Caco-2 (cell line): ENCODE results near the gene TAF15. TPM values are rescaled to one million over a fixed set of nuclear protein-coding genes. Genes with fewer than 3 reads are reported as not detected.

Experiments
- BruUV-seq: library from RNA; stranded (reverse); fragments of 400-500 nt; replicated peaks from 2 replicates; lab custom pipeline; 2021; lab: Mats Ljungman, UMichigan
- CTCF ChIA-PET: fragments of 300-600 bp; sonication (Branson Sonifier 250); formaldehyde crosslinking; loops from one replicate; lab custom pipeline; 2022; ENCODE audit warnings: antibody characterized with exemption; lab: Charles Lee
- POLR2A ChIA-PET: fragments of 300-600 bp; sonication (Branson Sonifier 250); formaldehyde crosslinking; loops from one replicate; lab custom pipeline; 2022; ENCODE audit warnings: antibody characterized with exemption; lab: Charles Lee
- DNase-seq, 2 experiments: peaks; one replicate each; pipeline versions ENCODE4 v3.0.0 to v3.0.0-alpha.2; 2020 to 2022
- H3K27me3 ChIP-seq: replicated peaks from 2 replicates; pipeline ENCODE4 v1.6.0; 2011; ENCODE audit warnings: low read length; ENCODE audit not compliant: control insufficient read depth, insufficient read depth
- H3K36me3 ChIP-seq: 2 replicates; pipeline ENCODE4 v1.5.1; 2011; ENCODE audit warnings: low read length; ENCODE audit not compliant: control insufficient read depth, insufficient read depth
- H3K4me1 ChIP-seq: fragments of 250-450 bp; sonication (Bioruptor Pico); 2 replicates; pipeline ENCODE4 v1.5.1; 2020; ENCODE audit warnings: mild to moderate bottlenecking
- H3K4me3 ChIP-seq: 2 replicates; pipeline ENCODE4 v1.5.1; 2011; ENCODE audit warnings: low read depth, mild to moderate bottlenecking, control low read depth, low read length
- H3K9me3 ChIP-seq: fragments of 250-450 bp; sonication (Bioruptor Pico); 2 replicates; pipeline ENCODE4 v1.5.1; 2020; ENCODE audit warnings: mild to moderate bottlenecking, moderate library complexity
- H3K27ac Mint-ChIP-seq: one replicate; pipeline ENCODE4 v1.8.0; 2022; ENCODE audit warnings: mixed read lengths; ENCODE audit not compliant: unreplicated experiment
- H3K27me3 Mint-ChIP-seq: one replicate; pipeline ENCODE4 v1.8.0; 2022; ENCODE audit warnings: mixed read lengths; ENCODE audit not compliant: insufficient read depth, unreplicated experiment
- H3K36me3 Mint-ChIP-seq: one replicate; pipeline ENCODE4 v1.8.0; 2022; ENCODE audit warnings: mild to moderate bottlenecking, mixed read lengths; ENCODE audit not compliant: insufficient read depth, unreplicated experiment
- H3K4me1 Mint-ChIP-seq: one replicate; pipeline ENCODE4 v1.8.0; 2022; ENCODE audit warnings: low read depth, mixed read lengths; ENCODE audit not compliant: unreplicated experiment
- H3K4me3 Mint-ChIP-seq: one replicate; pipeline ENCODE4 v1.8.0; 2022; ENCODE audit warnings: mild to moderate bottlenecking, moderate library complexity, mixed read lengths; ENCODE audit not compliant: unreplicated experiment
- H3K9me3 Mint-ChIP-seq: one replicate; pipeline ENCODE4 v1.8.0; 2022; ENCODE audit warnings: mixed read lengths; ENCODE audit not compliant: unreplicated experiment
- intact Hi-C: fragments of 100-400 bp; cut with micrococcal nuclease; formaldehyde crosslinking; loops from one replicate; pipeline ENCODE4 v1.10.0; 2022; ENCODE audit not compliant: unreplicated experiment
- total RNA-seq: library from RNA; stranded (reverse); gene quantifications from 2 replicates; pipeline ENCODE4 v1.2.3, GENCODE V29; 2022
- TF ChIP-seq, protein P1 (sequence below), 2 experiments: fragments of 200-600 bp in 1 of 2; IDR thresholded peaks; 1 replicate in 1 of 2; 2 replicates in 1 of 2; pipeline versions ENCODE4 v1.5.1 to v1.8.0; 2011 to 2022; ENCODE audit warnings: antibody characterized with exemption in 1 of 2, control low read depth in 1 of 2, inconsistent platforms in 1 of 2, low read depth in 1 of 2, low read length in 1 of 2, mild to moderate bottlenecking in 1 of 2, moderate library complexity in 1 of 2; ENCODE audit not compliant: insufficient read depth in 1 of 2, severe bottlenecking in 1 of 2, unreplicated experiment in 1 of 2

Gene TAF15
- total RNA-seq, 1 experiment from 2014 or later: 350 TPM

DNA sequence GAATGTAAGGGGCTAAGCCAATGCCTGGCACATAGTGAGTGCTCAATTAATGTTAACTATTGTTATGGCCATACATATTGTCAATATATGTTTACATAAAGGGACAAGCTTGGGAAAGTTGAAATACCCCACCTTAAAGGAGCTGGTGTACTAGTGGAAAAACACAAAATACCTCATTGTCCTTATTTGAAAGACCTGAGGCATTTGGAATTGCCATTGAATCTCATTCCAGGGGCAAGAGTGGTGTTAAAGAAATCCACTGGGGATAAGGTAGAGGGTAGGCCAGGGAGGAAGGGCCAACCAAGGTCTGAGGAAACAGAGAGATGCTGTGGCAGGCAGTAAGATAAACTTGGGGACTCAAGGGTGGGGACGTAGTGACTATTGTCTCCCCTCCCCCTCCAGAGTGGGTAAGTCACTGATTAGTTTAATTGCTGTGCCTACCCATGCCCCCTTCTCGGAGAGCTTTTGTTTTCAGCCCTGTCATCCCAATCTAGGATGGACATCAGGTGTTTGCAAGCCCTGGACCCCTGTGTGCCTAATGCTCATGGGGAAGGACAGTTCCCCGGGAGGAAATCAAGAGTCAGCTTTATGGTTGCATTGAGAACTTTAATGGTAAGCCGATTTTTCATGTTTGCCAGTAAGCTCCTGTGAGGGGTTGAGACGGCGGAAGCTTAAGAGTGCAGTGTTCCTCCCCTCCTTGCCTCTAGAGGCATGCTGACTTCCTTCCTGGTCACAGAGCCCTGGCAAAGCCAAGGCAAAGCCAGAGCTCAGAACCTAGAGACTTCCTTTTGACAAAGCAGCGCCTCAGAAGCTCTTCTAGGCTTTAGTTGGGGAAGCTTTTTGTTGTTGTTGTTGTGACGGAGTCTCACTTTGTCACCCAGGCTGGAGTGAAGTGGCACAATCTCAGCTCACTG is 61.9 kb downstream of the TAF15 start:
- Histone ChIP-seq H3K27me3 (no peaks in the 10 kb centered on the region), H3K9me3 (no peaks in the 10 kb centered on the region), H3K4me1 (peaks cover 10% of the 10 kb centered on the region), H3K4me3 (no peak overlapping the region), H3K36me3 (no peaks in the 10 kb centered on the region)
- Mint-ChIP-seq H3K27ac (no peak overlapping the region), H3K4me3 (no peak overlapping the region), H3K36me3 (no peaks in the 10 kb centered on the region), H3K27me3 (no peaks in the 10 kb centered on the region), H3K4me1 (peaks cover 6% of the 10 kb centered on the region), H3K9me3 (no peaks in the 10 kb centered on the region)
- BruUV-seq: no TSS peak
- no peak for DNase-seq
- ChIA-PET CTCF (interaction anchor here (0.6 to 0.8 kb wide), 2 partner anchors 17 to 71 kb away, joined by 3 to 7 read pairs; no protein-coding TSS in a partner anchor), POLR2A (interaction anchor here (0.5 kb wide), 1 partner anchor 90 kb away, joined by 10 read pairs; no protein-coding TSS in a partner anchor)
- TF ChIP-seq, protein P1, sequence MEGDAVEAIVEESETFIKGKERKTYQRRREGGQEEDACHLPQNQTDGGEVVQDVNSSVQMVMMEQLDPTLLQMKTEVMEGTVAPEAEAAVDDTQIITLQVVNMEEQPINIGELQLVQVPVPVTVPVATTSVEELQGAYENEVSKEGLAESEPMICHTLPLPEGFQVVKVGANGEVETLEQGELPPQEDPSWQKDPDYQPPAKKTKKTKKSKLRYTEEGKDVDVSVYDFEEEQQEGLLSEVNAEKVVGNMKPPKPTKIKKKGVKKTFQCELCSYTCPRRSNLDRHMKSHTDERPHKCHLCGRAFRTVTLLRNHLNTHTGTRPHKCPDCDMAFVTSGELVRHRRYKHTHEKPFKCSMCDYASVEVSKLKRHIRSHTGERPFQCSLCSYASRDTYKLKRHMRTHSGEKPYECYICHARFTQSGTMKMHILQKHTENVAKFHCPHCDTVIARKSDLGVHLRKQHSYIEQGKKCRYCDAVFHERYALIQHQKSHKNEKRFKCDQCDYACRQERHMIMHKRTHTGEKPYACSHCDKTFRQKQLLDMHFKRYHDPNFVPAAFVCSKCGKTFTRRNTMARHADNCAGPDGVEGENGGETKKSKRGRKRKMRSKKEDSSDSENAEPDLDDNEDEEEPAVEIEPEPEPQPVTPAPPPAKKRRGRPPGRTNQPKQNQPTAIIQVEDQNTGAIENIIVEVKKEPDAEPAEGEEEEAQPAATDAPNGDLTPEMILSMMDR (IDR thresholded peaks at IDR 0.05; ENCODE audit: insufficient read depth in 1 of 2, low read depth in 1 of 2, low read length in 1 of 2, severe bottlenecking in 1 of 2, unreplicated experiment in 1 of 2): no peak
- intact Hi-C loops: no loop called here

DNA sequence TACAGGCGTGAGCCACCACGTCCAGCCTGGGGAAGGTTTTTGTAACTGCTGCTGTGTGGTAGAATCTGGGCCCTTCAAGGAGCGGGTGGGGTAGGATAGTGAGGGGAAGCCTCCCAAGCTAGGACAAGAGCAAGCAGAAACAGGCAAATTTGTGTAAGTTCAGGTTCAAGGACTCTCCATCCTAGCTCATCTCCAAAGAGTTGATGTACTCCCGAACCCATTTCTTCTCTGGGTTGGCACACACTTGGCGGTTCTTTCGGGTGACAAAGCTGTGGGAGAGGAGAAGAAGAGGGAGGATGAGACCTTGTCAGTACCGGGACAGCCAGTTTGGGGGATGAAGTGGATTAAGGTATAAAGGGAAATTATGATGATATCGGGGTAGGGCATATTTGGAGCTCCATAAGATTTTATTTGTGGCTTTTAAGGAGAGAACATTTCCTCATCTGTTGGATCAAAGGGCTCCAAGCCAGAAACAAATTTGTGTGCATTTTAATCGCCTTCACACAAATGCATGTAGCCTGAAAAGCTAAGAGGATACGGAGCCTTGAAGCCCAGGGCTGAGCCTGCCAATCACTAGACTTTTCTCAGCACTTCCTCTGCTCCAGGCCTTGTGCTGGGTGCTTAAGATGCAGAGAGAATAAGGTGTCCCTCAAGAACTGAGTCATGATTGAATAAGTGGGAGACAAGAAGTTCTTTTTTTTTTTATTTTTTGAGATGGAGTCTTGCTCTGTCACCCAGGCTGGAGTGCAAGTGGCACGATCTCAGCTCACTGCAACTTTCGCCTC is 63.1 kb downstream of the TAF15 start:
- POLR2A ChIA-PET: no interaction called here
- peaks cover 5% of the 10 kb centered on the region; the same call in 1 of the 2 replicates for H3K4me1 ChIP-seq
- no peaks in the 10 kb centered on the region for H3K9me3 ChIP-seq
- Mint-ChIP-seq H3K36me3 (no peaks in the 10 kb centered on the region), H3K27me3 (no peaks in the 10 kb centered on the region), H3K4me1 (peaks cover 6% of the 10 kb centered on the region), H3K4me3 (no peak overlapping the region), H3K27ac (no peak overlapping the region), H3K9me3 (no peaks in the 10 kb centered on the region)
- no peaks in the 10 kb centered on the region for H3K36me3 ChIP-seq
- intact Hi-C loops: no loop called here
- TF ChIP-seq, protein P1 (IDR thresholded peaks at IDR 0.05; ENCODE audit: insufficient read depth in 1 of 2, low read depth in 1 of 2, low read length in 1 of 2, severe bottlenecking in 1 of 2, unreplicated experiment in 1 of 2): no peak
- CTCF ChIA-PET: no interaction called here
- DNase-seq: no peak
- BruUV-seq: no TSS peak
- H3K27me3 ChIP-seq: no peaks in the 10 kb centered on the region
- no peak overlapping the region for H3K4me3 ChIP-seq

DNA sequence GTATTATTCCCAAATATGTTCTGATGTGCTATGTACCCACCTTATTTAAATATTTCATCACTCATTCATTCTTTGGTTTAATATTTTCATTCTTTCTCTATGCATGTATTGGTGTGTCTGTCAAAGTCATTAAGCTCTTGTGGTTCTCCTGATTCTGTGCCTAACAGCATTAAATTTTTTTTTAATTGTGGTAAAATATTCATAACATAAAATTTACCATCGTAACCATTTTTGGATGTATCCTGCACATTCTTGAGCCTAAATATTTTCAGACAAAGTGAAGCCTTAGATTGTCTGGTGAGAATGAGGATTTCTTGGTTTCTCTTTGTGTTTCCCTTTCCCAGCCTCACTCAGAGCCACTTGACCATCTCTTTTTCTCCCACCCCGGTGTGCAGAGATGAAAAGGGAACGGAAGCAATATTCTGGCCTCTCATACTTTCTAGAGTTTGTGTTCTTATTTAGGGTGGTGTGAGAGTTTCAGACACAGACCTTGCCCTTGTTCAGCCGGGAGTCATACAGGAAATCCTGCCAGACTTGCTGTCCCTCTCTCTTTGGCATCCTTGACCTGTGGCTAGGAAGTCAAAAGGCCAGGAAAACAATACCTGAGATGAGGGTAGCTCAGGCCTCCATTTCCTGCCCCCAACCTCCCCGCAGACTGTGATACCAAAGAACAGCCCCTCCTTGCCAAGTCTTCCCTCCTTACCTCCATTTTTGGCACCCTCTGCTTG is 66.0 kb downstream of the TAF15 start:
- Mint-ChIP-seq H3K4me1 (no peaks in the 10 kb centered on the region), H3K27me3 (no peaks in the 10 kb centered on the region), H3K4me3 (no peak overlapping the region), H3K36me3 (no peaks in the 10 kb centered on the region), H3K27ac (no peak overlapping the region), H3K9me3 (no peaks in the 10 kb centered on the region)
- POLR2A ChIA-PET: no interaction called here
- Histone ChIP-seq H3K27me3 (no peaks in the 10 kb centered on the region), H3K4me1 (peaks cover 5% of the 10 kb centered on the region; the same call in 1 of the 2 replicates), H3K9me3 (no peaks in the 10 kb centered on the region), H3K4me3 (no peak overlapping the region), H3K36me3 (no peaks in the 10 kb centered on the region)
- BruUV-seq: no TSS peak
- TF ChIP-seq, protein P1 (IDR thresholded peaks at IDR 0.05; ENCODE audit: insufficient read depth in 1 of 2, low read depth in 1 of 2, low read length in 1 of 2, severe bottlenecking in 1 of 2, unreplicated experiment in 1 of 2): no peak
- no peak for DNase-seq
- CTCF ChIA-PET: no interaction called here
- intact Hi-C loops: no loop called here
